EL (cell line): ENCODE results near the gene PEX14.

Source experiments
- DNase-seq: peaks from one replicate; pipeline ENCODE4 v3.0.0-alpha.2; 2016

Gene PEX14

GRCh38 chr1:10599194-10599861 lies 124.6 kb downstream of the PEX14 start:
- peak; percentile 85 for DNase-seq

GRCh38 chr1:10601342-10602070 lies 126.8 kb downstream of the PEX14 start:
- DNase-seq, result no peak

GRCh38 chr1:10602936-10603335 lies 128.2 kb downstream of the PEX14 start:
- DNase-seq, result no peak

GRCh38 chr1:10604966-10605365 lies 130.2 kb downstream of the PEX14 start:
- DNase-seq, result no peak

GRCh38 chr1:10606064-10606463 lies 131.3 kb downstream of the PEX14 start:
- no peak for DNase-seq

GRCh38 chr1:10607228-10607627 lies 132.5 kb downstream of the PEX14 start:
- no peak for DNase-seq

- no peak for DNase-seq
Observed at GRCh38 chr1:10608690-10609089, 133.9 kb downstream of the PEX14 start.

- no peak for DNase-seq
Observed at GRCh38 chr1:10610901-10611600, 136.3 kb downstream of the PEX14 start.

GRCh38 chr1:10612436-10613160 lies 137.8 kb downstream of the PEX14 start:
- DNase-seq, result no peak

- DNase-seq, result no peak
Observed at GRCh38 chr1:10613340-10613739, 138.6 kb downstream of the PEX14 start.

GRCh38 chr1:10613861-10614260 lies 139.1 kb downstream of the PEX14 start:
- DNase-seq, result no peak

GRCh38 chr1:10614377-10615225 lies 139.9 kb downstream of the PEX14 start:
- no peak for DNase-seq

- DNase-seq, result no peak
Observed at GRCh38 chr1:10615332-10615731, 140.6 kb downstream of the PEX14 start.

GRCh38 chr1:10615932-10616671 lies 141.4 kb downstream of the PEX14 start:
- DNase-seq, result no peak

- no peak for DNase-seq
Observed at GRCh38 chr1:10616696-10617095, 141.9 kb downstream of the PEX14 start.

GRCh38 chr1:10617318-10617717 lies 142.6 kb downstream of the PEX14 start:
- DNase-seq, result no peak

GRCh38 chr1:10617931-10618885 lies 143.5 kb downstream of the PEX14 start:
- DNase-seq, result no peak

- no peak for DNase-seq
Observed at GRCh38 chr1:10620776-10621175, 146.0 kb downstream of the PEX14 start.

GRCh38 chr1:10621906-10622305 lies 147.2 kb downstream of the PEX14 start:
- no peak for DNase-seq
